Left lung (tissue), 10 donors: Measurements from ENCODE around the gene BANF1. TPM values are rescaled to one million over a fixed set of nuclear protein-coding genes. Genes with fewer than 3 reads are reported as not detected.

Experiments used
- ATAC-seq: fragments of 200-7000 bp; cut with Tn5 transposase; one replicate; pipeline ENCODE4 v1.9.1; 2020; ENCODE audit warnings: moderate library complexity
- DNase-seq, 4 donors: peaks; one replicate each; pipeline ENCODE4 v3.0.0-alpha.2; 2013 to 2020
- H3K27ac ChIP-seq, 2 donors: fragments of 200-600 bp; sonication (generic) in 1 of 2; one replicate each; pipeline versions ENCODE4 v1.5.0 to v1.8.0; 2020 to 2021
- H3K27me3 ChIP-seq, 2 donors: fragments of 200-600 bp; sonication (generic) in 1 of 2; one replicate each; pipeline versions ENCODE4 v1.5.0 to v1.8.0; 2020 to 2021
- H3K36me3 ChIP-seq, 2 donors: fragments of 200-600 bp; sonication (generic) in 1 of 2; one replicate each; pipeline versions ENCODE4 v1.5.0 to v1.8.0; 2020 to 2021
- H3K4me1 ChIP-seq, 2 donors: fragments of 200-600 bp; one replicate each; pipeline ENCODE4 v1.8.0; 2021
- H3K4me3 ChIP-seq, 2 donors: fragments of 200-600 bp; sonication (generic) in 1 of 2; one replicate each; pipeline versions ENCODE4 v1.5.0 to v1.8.0; 2020 to 2021; ENCODE audit warnings: mild to moderate bottlenecking in 1 of 2
- H3K9me3 ChIP-seq, 2 donors: fragments of 200-600 bp; sonication (generic) in 1 of 2; one replicate each; pipeline versions ENCODE4 v1.5.0 to v1.8.0; 2020 to 2021
- CTCF ChIP-seq, 2 donors: fragments of 200-600 bp; sonication (generic) in 1 of 2; IDR thresholded peaks; one replicate each; pipeline versions ENCODE4 v1.5.0 to v1.8.0; 2021; ENCODE audit warnings: antibody characterized with exemption in 2 of 2
- intact Hi-C, 2 donors: fragments of 100-400 bp; cut with DNase I; formaldehyde crosslinking; loops; one replicate each; pipeline versions ENCODE4 v1.11.2 to v1.14.2; 2022
- polyA plus RNA-seq, 6 donors: library from polyadenylated mRNA; unstranded; fragments of 120-200 nt; gene quantifications; one replicate each; pipeline ENCODE4 v1.2.1, GENCODE V29; 2013; ENCODE audit not compliant: insufficient read length in 6 of 6
- total RNA-seq, 2 donors: library from RNA; stranded (reverse); fragmentation: NEBNext Ultra II Directional; extraction: Animal tissue kit (Norgen Biotek cat#: 25700); gene quantifications; one replicate each; pipeline ENCODE4 v1.2.1, GENCODE V29; 2021
- donor health status: DM: no; HTN: yes; CAD: no.
- donor health status: DM: no; HTN: no; CAD: no.

BANF1 gene
- total and polyA plus RNA-seq, 8 donors: 161 to 248 (median 225) TPM

- Histone ChIP-seq H3K27ac (no peak overlapping the region), H3K36me3 (peaks cover 0 to 46% of the 10 kb centered on the region in 2 donors), H3K4me3 (no peak overlapping the region), H3K27me3 (no peaks in the 10 kb centered on the region), H3K4me1 (no peaks in the 10 kb centered on the region), H3K9me3 (no peaks in the 10 kb centered on the region)
- DNase-seq: no peak
- intact Hi-C loops: loop anchor here in 1 of 2 donors (10.0 kb wide), 1 partner anchor 96 kb away; the partner anchor contains the start of gene FIBP
- TF ChIP-seq CTCF (IDR thresholded peaks at IDR 0.05): no peak
- no peak for ATAC-seq
Observed at GRCh38 chr11:65981101-65981740, 21.1 kb upstream of the BANF1 start.

- intact Hi-C loops: loop anchor here in 1 of 2 donors (10.0 kb wide), 1 partner anchor 97 kb away; the partner anchor contains the start of gene FIBP
- TF ChIP-seq CTCF (IDR thresholded peaks at IDR 0.05): no peak
- H3K36me3 ChIP-seq: peaks cover 0 to 36% of the 10 kb centered on the region in 2 donors
- H3K27me3 ChIP-seq: no peaks in the 10 kb centered on the region
- no peaks in the 10 kb centered on the region for H3K4me1 ChIP-seq
- no peak overlapping the region for H3K4me3 ChIP-seq
- no peak for ATAC-seq
- DNase-seq: no peak
- no peaks in the 10 kb centered on the region for H3K9me3 ChIP-seq
- H3K27ac ChIP-seq: no peak overlapping the region
Observed at GRCh38 chr11:65981972-65982823, 20.1 kb upstream of the BANF1 start.

GRCh38 chr11:65982824-65983588, 19.3 kb upstream of the BANF1 start:
- Histone ChIP-seq H3K27me3 (no peaks in the 10 kb centered on the region), H3K36me3 (peaks cover 0 to 28% of the 10 kb centered on the region in 2 donors), H3K4me1 (no peaks in the 10 kb centered on the region), H3K27ac (no peak overlapping the region), H3K4me3 (no peak overlapping the region), H3K9me3 (no peaks in the 10 kb centered on the region)
- intact Hi-C loops: loop anchor here in 1 of 2 donors (10.0 kb wide), 1 partner anchor 98 kb away; the partner anchor contains the start of gene FIBP
- no peak for DNase-seq
- ATAC-seq: no peak
- TF ChIP-seq CTCF (IDR thresholded peaks at IDR 0.05): no peak

- intact Hi-C loops: loop anchor here in 1 of 2 donors (10.0 kb wide), 1 partner anchor 99 kb away; the partner anchor contains the start of gene FIBP
- H3K4me3 ChIP-seq: no peak overlapping the region
- no peaks in the 10 kb centered on the region for H3K9me3 ChIP-seq
- no peak for ATAC-seq
- no peaks in the 10 kb centered on the region for H3K27me3 ChIP-seq
- no peak for DNase-seq
- peaks cover 0 to 22% of the 10 kb centered on the region in 2 donors for H3K36me3 ChIP-seq
- H3K4me1 ChIP-seq: no peaks in the 10 kb centered on the region
- TF ChIP-seq CTCF (IDR thresholded peaks at IDR 0.05): no peak
- H3K27ac ChIP-seq: no peak overlapping the region
Observed at GRCh38 chr11:65983589-65983987, 18.7 kb upstream of the BANF1 start.
